ENCODE results near the gene UBE2L6.

UBE2L6 gene

GRCh38 chr11:57516061-57516443, 51.4 kb downstream of the UBE2L6 start:
- TF ChIP-seq CTCF (IDR thresholded peaks at IDR 0.05): no peak
- intact Hi-C loops (cut with DNase I; ENCODE audit: low total_unique reads): no loop called here
- peak overlapping the region; percentile 71 to 77 for H3K27ac ChIP-seq
- H3K4me1 ChIP-seq: peaks cover 0 to 16% (median 14%) of the 10 kb centered on the region in 4 donors
- H3K27me3 ChIP-seq: no peaks in the 10 kb centered on the region
- peak overlapping the region; percentile 72 to 75 for H3K4me3 ChIP-seq
- H3K36me3 ChIP-seq: no peaks in the 10 kb centered on the region
- H3K9me3 ChIP-seq: no peaks in the 10 kb centered on the region
- DNase-seq: no peak

- no peak for TF ChIP-seq CTCF (IDR thresholded peaks at IDR 0.05)
- peak; percentile 70 to 87 for DNase-seq
- H3K9me3 ChIP-seq: no peaks in the 10 kb centered on the region
- H3K27ac ChIP-seq: peak within 1 kb of the TSS; percentile 71 to 77
- no peaks in the 10 kb centered on the region for H3K27me3 ChIP-seq
- intact Hi-C loops (cut with DNase I; ENCODE audit: low total_unique reads): loop anchor here (2.0 kb wide), 1 partner anchor 17 kb away; no protein-coding TSS in a partner anchor
- peaks cover 0 to 16% (median 14%) of the 10 kb centered on the region in 4 donors for H3K4me1 ChIP-seq
- no peaks in the 10 kb centered on the region for H3K36me3 ChIP-seq
- H3K4me3 ChIP-seq: peak within 1 kb of the TSS; percentile 72 to 75
These were observed 52.0 kb downstream of the UBE2L6 start, which contains the start of gene SLC43A1 for GRCh38 chr11:57515332-57516060. SLC43A1 (minus strand) TSS chr11:57515702; CDS start chr11:57514111, 1,591 bp downstream.

GRCh38 chr11:57514538-57515331, 52.7 kb downstream of the UBE2L6 start:
- Histone ChIP-seq H3K36me3 (no peaks in the 10 kb centered on the region), H3K27me3 (no peaks in the 10 kb centered on the region), H3K4me3 (peak overlapping the region; percentile 72 to 75), H3K9me3 (no peaks in the 10 kb centered on the region), H3K4me1 (peaks cover 0 to 16% (median 14%) of the 10 kb centered on the region in 4 donors), H3K27ac (peak overlapping the region; percentile 71 to 77)
- intact Hi-C loops (cut with DNase I; ENCODE audit: low total_unique reads): loop anchor here (2.0 kb wide), 1 partner anchor 16 kb away; no protein-coding TSS in a partner anchor
- no peak for TF ChIP-seq CTCF (IDR thresholded peaks at IDR 0.05)
- peak; percentile 72 to 86 for DNase-seq

- DNase-seq: peak; percentile 56 to 76
- intact Hi-C loops (cut with DNase I; ENCODE audit: low total_unique reads): loop anchor here (2.0 kb wide), 1 partner anchor 15 kb away; no protein-coding TSS in a partner anchor
- peak overlapping the region; percentile 71 to 77 for H3K27ac ChIP-seq
These were observed 53.4 kb downstream of the UBE2L6 start for GRCh38 chr11:57513911-57514537.

More at GRCh38 chr11:57513911-57514537, 53.4 kb downstream of the UBE2L6 start:
- H3K4me3 ChIP-seq: peak overlapping the region; percentile 72 to 75
- peaks cover 0 to 16% (median 14%) of the 10 kb centered on the region in 4 donors for H3K4me1 ChIP-seq
- H3K36me3 ChIP-seq: no peaks in the 10 kb centered on the region
- H3K27me3 ChIP-seq: no peaks in the 10 kb centered on the region
- TF ChIP-seq CTCF (IDR thresholded peaks at IDR 0.05): no peak
- no peaks in the 10 kb centered on the region for H3K9me3 ChIP-seq
